Endothelial cell of umbilical vein (primary cell): Measurements from ENCODE around the gene TBX2. TPM values are rescaled to one million over a fixed set of nuclear protein-coding genes. Genes with fewer than 3 reads are reported as not detected.

Experiments
- BruUV-seq: library from RNA; stranded (reverse); fragments of 400-500 nt; replicated peaks from 2 replicates; lab custom pipeline; 2021; lab: Mats Ljungman, UMichigan
- CTCF ChIA-PET: fragments of 300-600, 350-600 bp; sonication (Branson Sonifier 250); formaldehyde crosslinking; loops from one replicate; lab custom pipeline; 2021; ENCODE audit warnings: antibody characterized with exemption, inconsistent platforms; lab: Charles Lee
- POLR2A ChIA-PET: fragments of 300-600, 350-600 bp; sonication (Branson Sonifier 250); formaldehyde crosslinking; loops from one replicate; lab custom pipeline; 2021; ENCODE audit warnings: antibody characterized with exemption, inconsistent platforms; lab: Charles Lee
- DNase-seq: peaks from one replicate; pipeline ENCODE4 v3.0.0-alpha.2; 2011; ENCODE audit warnings: low read depth, low spot score
- FAIRE-seq: peaks from 2 replicates; lab custom pipeline; 2011; peaks lifted over from hg19 to GRCh38; lab: Jason Lieb, UNC
- H2AFZ ChIP-seq: 2 replicates; pipeline ENCODE4 v1.6.0; 2012; ENCODE audit warnings: low read depth, low read length, control low read depth, inconsistent platforms
- H3K27ac ChIP-seq: 2 replicates; pipeline ENCODE4 v1.5.1; 2011; ENCODE audit warnings: low read depth, mild to moderate bottlenecking, control low read depth, low read length, moderate library complexity; ENCODE audit not compliant: insufficient read depth
- H3K27me3 ChIP-seq, 2 experiments: 2 replicates each; pipeline versions ENCODE4 v1.6.0 to v1.6.1; 2011; ENCODE audit warnings: low read length in 2 of 2, mixed read lengths in 1 of 2; ENCODE audit not compliant: control insufficient read depth in 2 of 2, insufficient read depth in 2 of 2
- H3K36me3 ChIP-seq, 2 experiments: 2 replicates in 1 of 2; 3 replicates in 1 of 2; pipeline ENCODE4 v1.5.1; 2011; ENCODE audit warnings: low read length in 2 of 2, mild to moderate bottlenecking in 1 of 2, moderate library complexity in 1 of 2; ENCODE audit not compliant: control insufficient read depth in 2 of 2, insufficient read depth in 2 of 2; ENCODE audit errors: extremely low read depth in 1 of 2
- H3K4me1 ChIP-seq: 3 replicates; pipeline ENCODE4 v1.5.1; 2011; ENCODE audit warnings: mild to moderate bottlenecking, low read length; ENCODE audit not compliant: control insufficient read depth, insufficient read depth; ENCODE audit errors: extremely low read depth
- H3K4me2 ChIP-seq: 2 replicates; pipeline ENCODE4 v1.6.1; 2011; ENCODE audit warnings: low read length, control low read depth, mixed read lengths; ENCODE audit not compliant: insufficient read depth
- H3K4me3 ChIP-seq, 3 experiments: fragments of 200-600 bp in 1 of 3; sonication (generic), shearing (Covaris generic) in 1 of 3; replicated peaks in 1 of 3; 2 replicates each; pipeline ENCODE4 v1.5.1; 2011 to 2016; ENCODE audit warnings: control low read depth in 3 of 3, low read length in 3 of 3, mild to moderate bottlenecking in 2 of 3, inconsistent platforms in 1 of 3, low read depth in 1 of 3, moderate library complexity in 1 of 3; ENCODE audit not compliant: insufficient read depth in 1 of 3
- H3K79me2 ChIP-seq: 2 replicates; pipeline ENCODE4 v1.6.0; 2012; ENCODE audit warnings: low read length, inconsistent platforms; ENCODE audit not compliant: control insufficient read depth, insufficient read depth
- H3K9ac ChIP-seq: replicated peaks from 2 replicates; pipeline ENCODE3; 2011; ENCODE audit warnings: low read length, control low read depth; ENCODE audit not compliant: insufficient read depth; ENCODE audit errors: extremely low read depth
- H3K9me1 ChIP-seq: replicated peaks from 3 replicates; pipeline ENCODE4 v1.6.0; 2011; ENCODE audit warnings: mild to moderate bottlenecking, low read length; ENCODE audit not compliant: control insufficient read depth, insufficient read depth; ENCODE audit errors: extremely low read depth
- H3K9me3 ChIP-seq: replicated peaks from 2 replicates; pipeline ENCODE4 v1.5.1; 2012; ENCODE audit warnings: low read length, inconsistent platforms; ENCODE audit not compliant: control insufficient read depth, insufficient read depth
- H4K20me1 ChIP-seq: replicated peaks from 2 replicates; pipeline ENCODE3; 2011; ENCODE audit warnings: mild to moderate bottlenecking, low read length; ENCODE audit not compliant: control insufficient read depth, insufficient read depth; ENCODE audit errors: extremely low read depth
- CTCF ChIP-seq, 2 donors: IDR thresholded peaks; 1 replicate in 1 of 2; 2 replicates in 1 of 2; pipeline ENCODE4 v1.5.1; 2011; ENCODE audit warnings: low read length in 2 of 2, mild to moderate bottlenecking in 2 of 2, moderate library complexity in 2 of 2, control low read depth in 1 of 2, inconsistent platforms in 1 of 2, low read depth in 1 of 2; ENCODE audit not compliant: insufficient read depth in 1 of 2; ENCODE audit errors: extremely low read depth in 1 of 2
- EZH2 ChIP-seq: IDR thresholded peaks from 2 replicates; pipeline ENCODE4 v1.6.1; 2012; ENCODE audit warnings: borderline replicate concordance, low read depth, mild to moderate bottlenecking, moderate library complexity, low read length, inconsistent platforms; ENCODE audit not compliant: severe bottlenecking
- FOS ChIP-seq: IDR thresholded peaks from 2 replicates; pipeline ENCODE4 v1.6.1; 2011; ENCODE audit warnings: mild to moderate bottlenecking, low read length, moderate library complexity, borderline replicate concordance; ENCODE audit not compliant: insufficient read depth
- MAX ChIP-seq: IDR thresholded peaks from 2 replicates; pipeline ENCODE4 v1.6.1; 2011; ENCODE audit not compliant: insufficient read depth, insufficient read length
- MYC ChIP-seq: IDR thresholded peaks from one replicate; pipeline ENCODE4 v1.6.1; 2011; ENCODE audit warnings: mild to moderate bottlenecking, low read depth, low read length
- POLR2A ChIP-seq: IDR thresholded peaks from 2 replicates; pipeline ENCODE4 v1.6.1; 2012; ENCODE audit warnings: low read depth, mild to moderate bottlenecking, control low read depth, low read length
- POLR2AphosphoS5 ChIP-seq: IDR thresholded peaks from 2 replicates; pipeline ENCODE4 v1.6.1; 2012; ENCODE audit warnings: low read depth, mild to moderate bottlenecking, control low read depth, low read length, moderate library complexity; ENCODE audit not compliant: insufficient read depth
- dilution Hi-C: fragments of 300-500 bp; cut with MboI; formaldehyde crosslinking; loops from one replicate; pipeline ENCODE4 v1.15.0; 2019; ENCODE audit warnings: low sequenced_read_pairs; ENCODE audit not compliant: extremely low pct_ligation_motif_present
- intact Hi-C: fragments of 100-400 bp; cut with micrococcal nuclease; formaldehyde crosslinking; loops from one replicate; pipeline ENCODE4 v1.10.0; 2022
- polyA plus RNA-seq, 4 experiments: library from polyadenylated mRNA; depleted of rRNA in 3 of 4; stranded (reverse) in 3 of 4; unstranded in 1 of 4; fragments of >200 nt; gene quantifications; 2 replicates each; pipeline versions ENCODE4 v1.2.1 to v1.2.3, GENCODE V29; 2011 to 2012; ENCODE audit warnings: missing spikeins in 1 of 4
- total RNA-seq: library from RNA; stranded (reverse); gene quantifications from 2 replicates; pipeline ENCODE4 v1.2.3, GENCODE V29; 2021

The TBX2 gene
- total and polyA plus RNA-seq, 2 donors (not counting 3 experiments of a cell fraction or from before 2014, with no cell fraction given) = not detected

- H2AFZ ChIP-seq = no peak overlapping the region
- H3K4me1 ChIP-seq = no peaks in the 10 kb centered on the region
- TF ChIP-seq POLR2AphosphoS5 (no peak), EZH2 (no peak), POLR2A (no peak), CTCF (IDR thresholded peaks at IDR 0.05; ENCODE audit: extremely low read depth in 1 of 2, insufficient read depth in 1 of 2, low read depth in 1 of 2, low read length in 2 of 2) (no peak), FOS (no peak), MAX (no peak), MYC (no peak)
- DNase-seq (no peak), FAIRE-seq (no peak)
- H3K9ac ChIP-seq = no peak overlapping the region
- H3K27ac ChIP-seq = no peak overlapping the region
- intact Hi-C loops = no loop called here
- no peaks in the 10 kb centered on the region for H3K9me1 ChIP-seq
- dilution Hi-C loops = no loop called here
- no peaks in the 10 kb centered on the region for H3K36me3 ChIP-seq
- H3K4me2 ChIP-seq = no peak overlapping the region
- ChIA-PET CTCF (no interaction called here), POLR2A (no interaction called here)
- no peak overlapping the region for H3K4me3 ChIP-seq
- H3K9me3 ChIP-seq = no peaks in the 10 kb centered on the region
- no TSS peak for BruUV-seq
- no peaks in the 10 kb centered on the region for H4K20me1 ChIP-seq
- no peaks in the 10 kb centered on the region for H3K79me2 ChIP-seq
- peaks cover 0 to 3% of the 10 kb centered on the region in 2 experiments for H3K27me3 ChIP-seq
These were observed 29.9 kb upstream of the TBX2 start for GRCh38 chr17:61369751-61370150.
